Amniotic epithelial cell (primary cell): ENCODE results near the gene APOL1.
"Not testable (repeated sequence)": the region's sequence is repeated elsewhere in the genome, so short reads cannot be mapped to it uniquely, and the experiment has no call there.

Source experiments
- DNase-seq: peaks from one replicate; pipeline ENCODE4 v3.0.0-alpha.2; 2010; ENCODE audit warnings: low read depth

APOL1 gene

GRCh38 chr22:36244522-36245391 lies 8.2 kb upstream of the APOL1 start:
- peak; percentile 65 for DNase-seq

GRCh38 chr22:36245805-36246356 lies 7.1 kb upstream of the APOL1 start:
- no peak for DNase-seq

GRCh38 chr22:36246718-36247117 lies 6.2 kb upstream of the APOL1 start:
- DNase-seq: no peak

- no peak for DNase-seq
Measured at GRCh38 chr22:36247955-36248354, 5.0 kb upstream of the APOL1 start.

- no peak for DNase-seq
Measured at GRCh38 chr22:36249160-36249559, 3.8 kb upstream of the APOL1 start.

- DNase-seq: not testable (repeated sequence)
Measured at GRCh38 chr22:36250292-36250960, 2.5 kb upstream of the APOL1 start.

GRCh38 chr22:36251979-36252608 lies 839 bp upstream of the APOL1 start:
- not testable (repeated sequence) for DNase-seq

- DNase-seq: no peak
Measured at GRCh38 chr22:36253523-36254490, 874 bp downstream of the APOL1 start.

GRCh38 chr22:36255572-36255971 lies 2.6 kb downstream of the APOL1 start:
- DNase-seq: not testable (repeated sequence)

GRCh38 chr22:36256478-36256877 lies 3.5 kb downstream of the APOL1 start:
- DNase-seq: no peak

- DNase-seq: no peak
Measured at GRCh38 chr22:36257308-36257707, 4.4 kb downstream of the APOL1 start.

- DNase-seq: no peak
Measured at GRCh38 chr22:36257948-36258670, 5.2 kb downstream of the APOL1 start.

GRCh38 chr22:36258701-36259614 lies 6.0 kb downstream of the APOL1 start:
- DNase-seq: peak; percentile 76

- no peak for DNase-seq
Measured at GRCh38 chr22:36259615-36260300, 6.8 kb downstream of the APOL1 start.

- not testable (repeated sequence) for DNase-seq
Measured at GRCh38 chr22:36261675-36262074, 8.7 kb downstream of the APOL1 start.

- DNase-seq: not testable (repeated sequence)
Measured at GRCh38 chr22:36262307-36262706, 9.4 kb downstream of the APOL1 start.

GRCh38 chr22:36263216-36263673 lies 10.3 kb downstream of the APOL1 start:
- DNase-seq: peak; percentile 92

- DNase-seq: not testable (repeated sequence)
Measured at GRCh38 chr22:36263886-36264664, 11.1 kb downstream of the APOL1 start.
